ENCODE results near the gene LIG4.
A peak's percentile ranks its signal among the peaks of the same experiment; 100 is the strongest.

Gene LIG4

GRCh38 chr13:108178078-108178477, 37.3 kb downstream of the LIG4 start:
- no peak for TF ChIP-seq JUND (IDR thresholded peaks at IDR 0.05; ENCODE audit: low read depth)
- in situ Hi-C loops (cut with HindIII; ENCODE audit: low pct_unique_long_range_greater_than_20kb, low sequenced_read_pairs), result no loop called here
- DNase-seq (ENCODE audit: low read depth in 1 of 2, low spot score in 1 of 2), result no peak

DNA sequence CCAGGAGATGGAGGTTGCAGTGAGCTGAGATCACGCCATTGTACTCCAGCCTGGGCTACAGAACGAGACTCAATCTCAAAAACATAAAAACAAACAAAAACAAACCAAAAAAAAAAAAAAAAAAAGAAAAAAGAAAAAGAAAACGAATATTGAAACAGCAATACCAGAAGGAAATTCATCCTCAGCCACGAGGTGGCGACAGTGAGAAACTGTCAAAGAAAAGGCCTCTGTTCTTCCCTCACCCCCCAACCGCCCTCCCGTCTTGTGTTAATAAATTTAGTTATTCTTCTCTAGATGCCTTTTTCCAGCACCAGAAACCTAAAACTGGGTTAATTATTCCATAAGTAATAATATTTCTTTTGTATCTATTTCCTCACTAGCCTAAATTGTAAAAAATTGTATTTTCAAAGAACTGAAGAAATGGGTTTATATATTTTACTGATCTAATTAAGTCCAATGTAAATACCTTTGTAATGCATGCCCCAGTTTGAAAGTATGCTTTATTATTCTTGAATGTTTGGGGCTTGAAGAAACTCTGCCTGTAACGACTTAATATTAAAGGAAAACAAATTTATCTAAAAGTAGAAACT, 38.6 kb downstream of the LIG4 start:
- no peak for TF ChIP-seq JUND (IDR thresholded peaks at IDR 0.05; ENCODE audit: low read depth)
- DNase-seq (ENCODE audit: low read depth in 1 of 2, low spot score in 1 of 2), result peak in 1 of 2 experiments; percentile 50
- in situ Hi-C loops (cut with HindIII; ENCODE audit: low pct_unique_long_range_greater_than_20kb, low sequenced_read_pairs), result no loop called here

- DNase-seq (ENCODE audit: low read depth in 1 of 2, low spot score in 1 of 2), result no peak
- no peak for TF ChIP-seq JUND (IDR thresholded peaks at IDR 0.05; ENCODE audit: low read depth)
- in situ Hi-C loops (cut with HindIII; ENCODE audit: low pct_unique_long_range_greater_than_20kb, low sequenced_read_pairs), result no loop called here
Measured at GRCh38 chr13:108168929-108169328, 46.4 kb downstream of the LIG4 start.

GRCh38 chr13:108166078-108166477, 49.3 kb downstream of the LIG4 start:
- in situ Hi-C loops (cut with HindIII; ENCODE audit: low pct_unique_long_range_greater_than_20kb, low sequenced_read_pairs), result no loop called here
- no peak for DNase-seq (ENCODE audit: low read depth in 1 of 2, low spot score in 1 of 2)
- no peak for TF ChIP-seq JUND (IDR thresholded peaks at IDR 0.05; ENCODE audit: low read depth)

GRCh38 chr13:108158746-108159145, 56.6 kb downstream of the LIG4 start:
- TF ChIP-seq JUND (IDR thresholded peaks at IDR 0.05; ENCODE audit: low read depth), result no peak
- no peak for DNase-seq (ENCODE audit: low read depth in 1 of 2, low spot score in 1 of 2)
- in situ Hi-C loops (cut with HindIII; ENCODE audit: low pct_unique_long_range_greater_than_20kb, low sequenced_read_pairs), result no loop called here
